ENCODE data around the gene ZNF791.
"Not testable (repeated sequence)": the region's sequence is repeated elsewhere in the genome, so short reads cannot be mapped to it uniquely, and the experiment has no call there.

Gene ZNF791

GRCh38 chr19:12667731-12668302 lies 57.1 kb downstream of the ZNF791 start:
- DNase-seq (ENCODE audit: low read depth in 2 of 2), result no peak

- no peak for DNase-seq (ENCODE audit: low read depth in 2 of 2)
These were observed 57.6 kb downstream of the ZNF791 start for GRCh38 chr19:12668346-12668745.

GRCh38 chr19:12668932-12669269 lies 58.2 kb downstream of the ZNF791 start:
- DNase-seq (ENCODE audit: low read depth in 2 of 2), result peak; percentile 42 to 48

GRCh38 chr19:12669270-12670158 lies 58.8 kb downstream of the ZNF791 start:
- DNase-seq (ENCODE audit: low read depth in 2 of 2), result peak; percentile 63 to 64

GRCh38 chr19:12670159-12670928 lies 59.6 kb downstream of the ZNF791 start:
- DNase-seq (ENCODE audit: low read depth in 2 of 2), result no peak

GRCh38 chr19:12672744-12673143 lies 62.0 kb downstream of the ZNF791 start:
- no peak for DNase-seq (ENCODE audit: low read depth in 2 of 2)

GRCh38 chr19:12675399-12675798 lies 64.7 kb downstream of the ZNF791 start:
- no peak for DNase-seq (ENCODE audit: low read depth in 2 of 2)

- no peak for DNase-seq (ENCODE audit: low read depth in 2 of 2)
These were observed 65.2 kb downstream of the ZNF791 start for GRCh38 chr19:12675940-12676339.

GRCh38 chr19:12676384-12676792 lies 65.7 kb downstream of the ZNF791 start:
- peak; percentile 83 to 87 for DNase-seq (ENCODE audit: low read depth in 2 of 2)

GRCh38 chr19:12676928-12677327 lies 66.2 kb downstream of the ZNF791 start:
- DNase-seq (ENCODE audit: low read depth in 2 of 2), result no peak

- not testable (repeated sequence) for DNase-seq (ENCODE audit: low read depth in 2 of 2)
These were observed 67.3 kb downstream of the ZNF791 start for GRCh38 chr19:12678039-12678438.

- DNase-seq (ENCODE audit: low read depth in 2 of 2), result no peak
These were observed 69.3 kb downstream of the ZNF791 start for GRCh38 chr19:12680034-12680433.

GRCh38 chr19:12681074-12681987 lies 70.6 kb downstream of the ZNF791 start, which contains the start of gene DHPS:
TSS of gene DHPS (minus strand) at chr19:12681880. CDS start at chr19:12681766, 114 bp downstream.
- peak; percentile 77 to 81 for DNase-seq (ENCODE audit: low read depth in 2 of 2)

All from stimulated activated CD8-positive, alpha-beta memory T cell treated with anti-CD3 and anti-CD28 coated beads, Interleukin-2, amount 100 ng/mL, for 48 hours (primary cell).